GM12865 (cell line): ENCODE measurements around the gene CNNM2.
"Not testable (repeated sequence)": the region's sequence is repeated elsewhere in the genome, so short reads cannot be mapped to it uniquely, and the experiment has no call there.

ENCODE experiments used
- DNase-seq: peaks from one replicate; pipeline ENCODE4 v3.0.0; 2010; ENCODE audit warnings: low read depth
- H3K4me3 ChIP-seq: 2 replicates; pipeline ENCODE4 v1.5.1; 2011; ENCODE audit warnings: mild to moderate bottlenecking, low read depth, low read length, control low read depth
- TF ChIP-seq, protein P1 (sequence below): IDR thresholded peaks from 2 replicates; pipeline ENCODE4 v1.5.1; 2011; ENCODE audit warnings: low read length, control low read depth, low read depth, inconsistent platforms; ENCODE audit not compliant: insufficient read depth; ENCODE audit errors: missing control alignments

The CNNM2 gene

GRCh38 chr10:102998399-102998907, 80.4 kb downstream of the CNNM2 start:
- DNase-seq = no peak
- TF ChIP-seq, protein P1, sequence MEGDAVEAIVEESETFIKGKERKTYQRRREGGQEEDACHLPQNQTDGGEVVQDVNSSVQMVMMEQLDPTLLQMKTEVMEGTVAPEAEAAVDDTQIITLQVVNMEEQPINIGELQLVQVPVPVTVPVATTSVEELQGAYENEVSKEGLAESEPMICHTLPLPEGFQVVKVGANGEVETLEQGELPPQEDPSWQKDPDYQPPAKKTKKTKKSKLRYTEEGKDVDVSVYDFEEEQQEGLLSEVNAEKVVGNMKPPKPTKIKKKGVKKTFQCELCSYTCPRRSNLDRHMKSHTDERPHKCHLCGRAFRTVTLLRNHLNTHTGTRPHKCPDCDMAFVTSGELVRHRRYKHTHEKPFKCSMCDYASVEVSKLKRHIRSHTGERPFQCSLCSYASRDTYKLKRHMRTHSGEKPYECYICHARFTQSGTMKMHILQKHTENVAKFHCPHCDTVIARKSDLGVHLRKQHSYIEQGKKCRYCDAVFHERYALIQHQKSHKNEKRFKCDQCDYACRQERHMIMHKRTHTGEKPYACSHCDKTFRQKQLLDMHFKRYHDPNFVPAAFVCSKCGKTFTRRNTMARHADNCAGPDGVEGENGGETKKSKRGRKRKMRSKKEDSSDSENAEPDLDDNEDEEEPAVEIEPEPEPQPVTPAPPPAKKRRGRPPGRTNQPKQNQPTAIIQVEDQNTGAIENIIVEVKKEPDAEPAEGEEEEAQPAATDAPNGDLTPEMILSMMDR = no peak
- H3K4me3 ChIP-seq = no peak overlapping the region

GRCh38 chr10:103000050-103000449, 82.0 kb downstream of the CNNM2 start:
- DNase-seq, H3K4me3 ChIP-seq: not testable (repeated sequence)

DNA sequence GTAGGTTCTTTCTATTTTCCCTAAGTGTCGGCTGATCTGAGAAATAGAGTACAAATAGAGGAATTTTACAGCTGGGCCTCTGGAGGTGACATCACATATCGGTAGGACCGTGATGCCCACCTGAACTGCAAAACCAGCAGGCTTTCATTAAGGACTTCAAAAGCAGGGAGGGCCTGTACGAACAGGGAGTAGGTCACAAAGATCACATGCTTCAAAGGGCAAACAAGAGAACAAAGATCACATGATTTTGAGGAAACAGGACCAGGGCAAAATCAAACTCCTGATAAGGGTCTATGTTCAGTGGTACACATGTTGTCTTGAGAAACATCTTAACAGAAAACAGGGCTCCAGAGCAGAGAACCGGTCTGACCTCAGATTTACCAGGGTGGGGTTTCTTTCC, 88.9 kb downstream of the CNNM2 start:
- TF ChIP-seq, protein P1 = no peak
- no peak for DNase-seq
- no peak overlapping the region for H3K4me3 ChIP-seq

DNA sequence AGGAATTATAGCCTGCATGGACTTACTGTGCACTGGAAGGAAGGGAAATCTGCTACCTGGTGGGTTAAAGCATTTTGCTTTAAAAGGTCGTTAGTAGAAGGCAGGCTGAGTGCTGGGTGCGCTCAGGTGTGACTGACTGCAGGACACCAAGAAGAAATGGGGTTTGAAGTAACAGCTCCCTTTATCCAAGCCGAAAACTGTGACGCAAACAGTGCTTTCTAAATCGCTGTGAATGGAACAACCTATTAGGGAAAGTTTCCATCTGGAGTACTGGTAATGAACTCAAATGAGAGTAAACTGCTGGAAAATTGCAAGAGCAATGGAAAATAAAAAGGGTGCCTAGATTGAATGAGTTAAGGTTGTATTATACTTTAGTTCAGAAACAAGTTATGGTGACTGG, 95.3 kb downstream of the CNNM2 start:
- TF ChIP-seq, protein P1 = no peak
- no peak for DNase-seq
- no peak overlapping the region for H3K4me3 ChIP-seq

DNA sequence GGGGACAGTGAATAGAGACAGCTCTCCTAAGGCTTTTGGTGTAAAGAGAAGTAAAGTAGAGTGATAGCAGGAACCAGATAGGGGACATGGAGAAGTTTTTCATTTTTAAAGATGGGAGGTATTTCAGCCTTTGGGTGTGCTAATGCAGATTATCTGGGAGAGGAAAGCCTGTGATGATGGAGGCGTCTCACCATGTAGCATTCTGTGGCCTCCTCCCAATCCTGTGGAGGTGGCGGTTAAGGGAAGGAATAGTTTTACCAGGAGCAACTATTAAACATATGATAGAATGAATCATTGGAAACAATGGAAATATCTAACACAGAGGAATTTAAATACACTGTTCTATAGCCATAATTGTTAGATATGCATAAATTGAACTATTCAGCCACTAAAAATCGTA, 101.3 kb downstream of the CNNM2 start:
- TF ChIP-seq, protein P1 = no peak
- no peak overlapping the region for H3K4me3 ChIP-seq
- no peak for DNase-seq

- TF ChIP-seq, protein P1 = no peak
These were observed 103.2 kb downstream of the CNNM2 start for GRCh38 chr10:103021150-103021899.

DNA sequence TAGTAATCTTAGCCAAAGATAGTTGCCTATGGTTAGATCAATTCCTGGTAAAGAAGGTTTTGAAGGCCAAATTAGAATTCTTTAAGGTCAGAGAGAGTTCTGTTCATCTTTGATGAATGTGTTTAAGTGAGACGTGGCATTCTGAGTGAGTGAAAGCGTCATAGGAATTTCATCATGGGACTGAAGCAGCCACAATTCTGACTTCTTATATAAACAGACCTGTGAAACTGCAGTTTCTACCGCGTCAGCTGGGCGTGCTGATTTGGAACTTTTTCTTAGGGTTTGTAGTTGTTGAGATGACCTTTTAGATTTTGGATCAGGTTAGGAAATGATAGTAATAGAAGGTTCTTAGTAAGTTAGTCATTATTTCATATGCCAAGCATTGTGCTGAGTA, 103.8 kb downstream of the CNNM2 start:
- H3K4me3 ChIP-seq = no peak overlapping the region
- DNase-seq = no peak
- TF ChIP-seq, protein P1 = no peak

More at GRCh38 chr10:103021150-103021899, 103.2 kb downstream of the CNNM2 start:
- DNase-seq = no peak
- H3K4me3 ChIP-seq = no peak overlapping the region
